GM18511 (cell line): ENCODE data around the gene KIF26B.
"Not testable (repeated sequence)": the region's sequence is repeated elsewhere in the genome, so short reads cannot be mapped to it uniquely, and the experiment has no call there.

Experiments used
- ATAC-seq: cut with Tn5 transposase; IDR thresholded peaks from one replicate; pipeline ENCODE4 v1.9.1; 2021; ENCODE audit warnings: mild to moderate bottlenecking, moderate library complexity; ENCODE audit not compliant: unreplicated experiment

KIF26B gene

DNA sequence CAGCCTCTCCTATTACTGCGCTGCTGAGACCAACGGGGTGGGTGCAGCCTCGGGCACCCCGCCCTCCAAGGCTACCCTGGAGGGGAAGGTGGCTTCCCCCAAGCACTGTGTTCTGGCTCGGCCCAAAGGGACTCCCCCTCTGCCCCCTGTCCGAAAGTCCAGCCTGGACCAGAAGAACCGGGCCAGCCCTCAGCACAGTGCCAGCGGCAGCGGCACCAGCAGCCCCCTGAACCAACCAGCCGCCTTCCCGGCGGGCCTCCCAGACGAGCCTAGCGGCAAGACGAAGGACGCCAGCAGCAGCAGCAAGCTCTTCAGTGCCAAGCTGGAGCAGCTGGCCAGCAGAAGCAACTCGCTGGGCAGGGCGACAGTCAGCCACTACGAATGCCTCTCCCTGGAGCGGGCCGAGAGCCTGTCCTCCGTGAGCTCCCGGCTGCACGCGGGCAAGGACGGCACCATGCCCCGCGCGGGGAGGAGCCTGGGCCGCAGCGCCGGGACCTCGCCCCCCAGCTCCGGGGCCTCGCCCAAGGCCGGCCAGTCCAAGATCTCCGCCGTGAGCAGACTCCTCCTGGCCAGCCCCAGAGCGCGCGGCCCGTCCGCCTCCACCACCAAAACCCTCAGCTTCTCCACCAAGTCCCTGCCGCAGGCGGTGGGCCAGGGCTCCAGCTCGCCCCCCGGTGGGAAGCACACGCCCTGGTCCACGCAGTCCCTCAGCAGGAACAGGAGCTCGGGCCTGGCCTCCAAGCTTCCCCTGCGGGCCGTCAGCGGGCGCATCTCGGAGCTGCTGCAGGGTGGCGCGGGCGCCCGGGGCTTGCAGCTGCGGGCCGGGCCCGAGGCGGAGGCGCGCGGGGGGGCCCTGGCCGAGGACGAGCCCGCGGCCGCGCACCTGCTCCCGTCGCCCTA is 533.1 kb downstream of the KIF26B start:
- no peak for ATAC-seq

DNA sequence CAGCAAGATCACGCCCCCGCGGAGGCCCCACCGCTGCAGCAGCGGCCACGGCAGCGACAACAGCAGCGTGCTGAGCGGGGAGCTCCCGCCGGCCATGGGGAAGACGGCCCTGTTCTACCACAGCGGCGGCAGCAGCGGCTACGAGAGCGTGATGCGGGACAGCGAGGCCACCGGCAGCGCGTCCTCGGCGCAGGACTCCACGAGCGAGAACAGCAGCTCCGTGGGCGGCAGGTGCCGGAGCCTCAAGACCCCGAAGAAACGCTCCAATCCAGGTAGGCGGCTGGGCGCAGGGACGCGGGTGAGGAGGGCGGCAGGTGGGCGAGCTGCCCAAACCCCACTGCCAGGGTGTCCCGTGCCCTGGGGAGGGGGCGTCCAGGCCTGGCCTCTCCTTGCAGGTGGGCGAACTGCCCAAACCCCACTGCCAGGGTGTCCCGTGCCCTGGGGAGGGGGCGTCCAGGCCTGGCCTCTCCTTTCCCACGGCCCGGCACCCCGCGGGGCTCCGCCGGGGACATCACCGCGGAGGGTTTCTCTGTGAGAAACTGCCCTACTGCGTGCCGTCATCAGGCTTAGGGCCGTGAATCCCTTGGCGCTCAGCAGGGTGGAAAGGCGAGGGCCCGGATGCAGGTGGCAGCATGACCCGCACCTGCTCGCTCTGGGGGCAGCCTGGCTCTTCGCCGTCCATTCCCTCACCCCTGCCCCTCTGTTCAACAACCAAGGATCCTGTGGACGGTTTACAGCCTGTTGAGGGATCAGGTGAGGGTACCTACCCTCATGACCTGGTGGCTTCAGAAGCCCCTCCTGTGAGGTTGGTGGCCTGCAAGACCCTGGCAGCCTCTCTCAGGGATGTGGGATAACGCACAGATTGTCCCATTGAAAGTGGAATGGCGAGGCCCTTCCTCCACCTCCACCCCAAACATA is 534.0 kb downstream of the KIF26B start:
- ATAC-seq: no peak

DNA sequence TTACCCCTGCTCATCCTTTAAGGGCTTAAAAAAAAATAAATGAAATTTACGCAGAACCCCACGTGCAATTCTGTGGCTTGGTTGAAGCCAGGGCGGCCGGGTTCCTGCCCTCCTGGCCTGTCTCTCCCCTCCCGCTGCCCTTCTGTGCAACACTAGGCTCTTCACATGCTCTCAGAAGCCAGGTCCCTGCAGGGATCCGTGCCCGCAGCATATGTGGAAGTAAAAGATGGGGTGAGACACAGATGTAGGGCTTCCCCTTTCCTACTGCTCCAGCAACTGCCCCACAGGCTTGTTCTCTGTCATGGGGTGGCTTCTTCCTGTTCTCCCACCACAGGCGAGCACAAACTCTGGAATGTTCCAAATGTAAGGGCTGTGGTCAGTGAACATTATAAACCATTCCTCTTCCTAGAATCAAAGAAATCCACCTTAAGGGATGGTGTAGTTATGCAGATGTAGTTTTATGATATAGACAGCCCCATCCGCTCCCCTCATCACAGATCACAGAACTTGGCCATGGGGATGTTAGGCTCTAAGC is 535.4 kb downstream of the KIF26B start:
- ATAC-seq: no peak

DNA sequence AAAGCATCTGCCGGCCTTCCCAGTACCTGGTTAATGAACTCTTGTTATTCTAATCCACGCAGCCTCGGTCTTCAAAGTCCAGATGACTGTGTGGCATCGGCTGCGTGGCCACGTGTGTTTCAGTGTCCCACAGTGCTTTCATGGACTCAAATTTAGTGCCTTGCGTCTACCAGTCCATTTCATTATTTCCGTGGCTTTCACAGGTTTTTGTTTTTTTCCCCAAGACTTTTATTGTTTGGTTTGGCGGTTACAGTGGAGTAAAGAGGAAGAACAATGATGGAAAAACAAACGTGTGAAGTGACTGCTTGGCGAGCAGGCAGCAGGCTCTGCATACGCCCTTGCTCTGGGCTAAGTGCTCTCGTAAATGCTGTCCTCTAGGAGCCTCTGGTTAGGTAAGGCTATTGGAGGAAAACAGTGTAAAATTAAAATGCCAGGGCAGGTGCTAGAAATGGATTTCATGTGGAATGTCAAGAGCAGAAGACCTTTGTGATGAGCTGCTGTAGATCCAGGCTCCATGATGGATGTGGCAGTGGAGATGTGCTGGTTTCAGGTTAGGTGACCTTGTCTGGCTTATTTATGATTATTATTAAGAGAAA is 536.3 kb downstream of the KIF26B start:
- ATAC-seq: no peak

DNA sequence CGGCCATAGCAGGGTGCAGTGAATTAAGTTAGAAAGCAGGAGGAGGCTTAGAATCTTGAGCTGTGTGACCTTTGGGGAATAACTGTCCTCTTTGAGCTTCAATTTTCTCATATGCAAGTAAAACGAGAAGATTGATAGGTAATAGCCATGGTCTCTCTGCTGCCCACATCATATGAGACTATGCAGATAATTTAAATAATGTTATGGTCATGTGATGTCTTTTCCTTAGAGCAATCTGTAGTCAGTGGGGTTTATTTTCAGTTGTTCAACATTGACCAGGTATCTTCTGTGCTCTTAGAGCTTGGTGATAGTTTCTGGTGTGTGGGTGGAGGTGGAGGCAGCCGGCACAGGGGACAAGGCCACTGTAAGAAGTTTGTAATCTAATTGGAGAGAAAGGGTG is 537.1 kb downstream of the KIF26B start:
- ATAC-seq: no peak

DNA sequence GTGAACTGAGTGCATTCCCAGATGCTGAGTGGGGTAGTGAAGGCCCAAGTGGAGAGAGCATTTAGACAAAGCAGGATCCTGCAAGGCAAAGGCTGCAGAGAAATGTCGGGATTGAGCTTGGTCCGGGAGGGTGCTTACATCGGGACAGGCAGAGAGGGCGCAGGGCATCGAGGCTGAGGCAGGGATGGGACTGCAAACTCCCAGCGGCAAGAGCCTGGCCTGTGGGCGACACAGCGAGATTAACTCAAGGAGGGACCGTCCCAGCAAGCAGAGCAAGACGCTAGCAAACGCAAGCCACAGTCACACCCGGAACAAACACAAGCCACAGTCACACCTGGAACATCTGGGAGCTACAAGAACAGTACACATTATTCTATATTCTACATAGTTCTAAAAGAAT is 537.5 kb downstream of the KIF26B start:
- no peak for ATAC-seq

DNA sequence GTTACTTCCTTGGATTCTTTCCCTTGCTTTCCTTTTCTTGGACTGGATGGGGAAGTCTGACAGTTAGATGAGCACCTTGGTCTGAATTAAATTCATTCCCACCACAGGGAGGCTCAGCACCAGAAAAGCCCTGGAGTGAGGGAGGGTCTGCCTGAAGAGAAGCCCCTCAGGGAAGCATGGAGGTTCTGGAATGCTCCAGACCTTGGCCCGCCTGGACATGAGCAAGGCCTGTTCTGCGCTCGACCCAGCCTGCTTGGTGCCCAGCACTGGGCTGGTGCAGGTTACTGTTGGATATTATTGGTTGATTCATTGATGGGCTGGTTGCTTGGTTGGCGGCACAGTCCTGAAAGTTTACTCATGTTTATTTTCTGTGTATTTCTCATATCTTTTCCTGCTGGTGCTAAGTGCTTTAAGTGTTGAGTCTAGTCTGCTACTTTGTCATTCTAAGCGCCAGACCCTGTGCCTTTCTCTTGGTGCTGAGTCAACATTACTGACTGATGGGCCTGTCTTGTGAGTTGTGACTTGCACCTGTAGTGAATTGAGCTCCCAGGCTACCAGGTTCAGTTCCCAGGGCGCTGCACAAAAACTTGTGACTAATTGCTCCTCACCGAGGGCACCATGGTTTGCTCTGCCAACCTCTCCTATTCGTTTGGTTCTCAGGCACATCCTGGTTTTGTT is 538.5 kb downstream of the KIF26B start:
- ATAC-seq: no peak

DNA sequence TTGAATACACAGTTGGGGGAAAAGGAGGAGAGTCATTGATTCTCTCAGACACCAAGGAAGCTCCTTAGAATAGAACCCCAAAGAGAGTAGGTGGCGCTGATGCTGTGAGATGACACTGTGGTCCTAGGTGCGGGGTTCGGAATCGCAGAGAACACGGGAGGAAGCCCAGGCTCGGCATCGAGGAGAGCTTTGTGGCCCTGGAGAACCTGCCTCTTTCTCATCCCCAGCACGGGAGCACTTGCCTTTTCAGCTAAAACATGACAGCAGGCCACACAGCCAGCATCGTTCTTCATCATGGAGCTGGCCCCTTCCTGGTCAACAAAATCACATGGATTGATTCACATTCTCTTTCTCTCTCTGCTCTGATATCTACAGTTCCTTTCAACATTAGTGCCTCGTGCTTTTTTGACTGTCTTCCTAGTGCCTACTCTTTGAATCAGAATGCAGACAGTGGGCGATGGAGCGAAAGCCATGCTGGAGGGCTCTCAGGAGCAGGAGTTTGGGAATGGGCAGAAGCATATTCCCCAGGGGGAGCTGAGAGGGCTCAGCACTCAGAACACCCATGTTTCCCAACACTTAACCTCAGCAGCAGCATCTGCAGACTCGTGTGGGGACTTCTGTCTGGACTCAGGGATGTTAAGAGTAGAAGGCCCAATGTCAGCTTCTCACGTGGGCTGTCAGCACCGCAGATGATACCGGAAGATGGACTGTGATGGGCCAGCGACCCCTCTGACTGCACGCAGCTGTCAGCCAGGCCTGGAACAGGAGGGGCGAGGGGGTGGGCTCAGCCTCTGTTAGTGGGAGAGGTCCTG is 539.4 kb downstream of the KIF26B start:
- no peak for ATAC-seq

DNA sequence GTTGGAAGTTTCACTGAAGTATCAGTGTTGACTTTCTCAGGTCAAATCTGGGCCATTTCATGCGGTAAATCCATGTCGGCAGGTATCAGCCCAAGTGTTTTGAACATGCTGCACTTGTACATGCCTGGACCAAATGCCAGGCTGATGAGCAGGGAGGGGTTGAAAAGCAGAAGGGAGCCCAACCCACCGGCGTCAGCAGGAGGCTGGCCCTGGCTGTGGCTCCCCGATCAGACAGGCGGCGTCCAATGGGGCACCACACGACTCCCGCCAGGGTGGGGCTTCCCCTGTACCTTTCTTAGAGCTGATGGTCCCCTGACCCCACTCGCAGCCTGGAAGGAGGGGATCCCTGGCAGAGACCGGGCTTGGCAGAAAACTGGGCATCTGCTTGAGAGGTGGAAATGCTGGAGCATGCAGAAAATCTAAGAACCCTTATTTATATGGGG is 540.0 kb downstream of the KIF26B start:
- ATAC-seq: no peak

DNA sequence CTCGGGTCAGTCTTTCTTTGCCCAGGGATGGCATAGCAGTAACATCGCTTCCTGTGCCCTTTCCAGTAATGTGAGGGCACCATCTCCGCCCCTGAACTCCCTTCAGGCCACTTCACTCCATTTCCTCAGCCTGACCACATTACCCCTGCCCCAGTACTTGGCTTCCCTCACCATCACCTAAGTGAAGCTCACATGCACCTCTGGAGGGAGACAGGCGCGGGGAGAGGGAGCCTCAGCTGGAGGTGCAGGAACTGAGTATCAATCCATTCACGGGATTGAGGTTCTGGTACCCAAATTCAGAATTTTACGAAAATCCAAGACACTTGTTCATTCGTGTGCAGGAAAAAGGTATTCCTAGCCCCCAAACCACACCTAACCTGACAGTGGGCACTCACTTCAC is 540.4 kb downstream of the KIF26B start:
- ATAC-seq: no peak

DNA sequence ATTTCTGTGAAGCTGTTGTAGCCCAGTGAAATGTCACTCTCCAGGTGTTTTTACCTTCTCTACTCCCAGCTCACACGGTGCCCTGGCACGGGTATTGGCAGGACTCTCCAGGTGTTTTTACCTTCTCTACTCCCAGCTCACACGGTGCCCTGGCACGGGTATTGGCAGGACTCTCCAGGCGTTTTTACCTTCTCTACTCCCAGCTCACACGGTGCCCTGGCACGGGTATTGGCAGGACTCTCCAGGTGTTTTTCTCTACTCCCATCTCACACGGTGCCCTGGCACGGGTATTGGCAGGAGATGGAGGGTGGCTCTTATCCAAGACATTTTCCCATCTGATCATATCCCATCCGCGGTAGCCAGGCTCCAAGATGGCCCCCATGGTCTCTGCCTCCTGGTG is 540.9 kb downstream of the KIF26B start:
- ATAC-seq: not testable (repeated sequence)

DNA sequence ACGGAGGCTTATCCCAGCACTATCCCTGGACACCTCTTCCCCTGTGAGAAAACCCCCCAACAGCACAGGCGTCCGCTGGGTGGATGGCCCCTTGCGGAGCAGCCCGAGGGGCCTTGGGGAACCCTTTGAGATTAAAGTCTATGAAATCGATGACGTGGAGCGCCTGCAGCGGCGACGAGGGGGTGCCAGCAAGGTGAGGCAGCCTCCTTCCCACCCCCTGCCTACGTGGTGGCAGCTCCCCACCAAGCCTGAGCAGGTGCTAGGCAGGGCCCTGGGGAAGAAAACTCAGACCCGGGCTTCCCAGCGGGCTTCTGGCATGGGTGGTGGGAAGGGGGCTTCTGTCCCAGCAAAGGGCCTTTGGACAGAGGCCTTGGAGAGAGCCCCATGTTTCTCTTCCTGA is 543.3 kb downstream of the KIF26B start:
- no peak for ATAC-seq

DNA sequence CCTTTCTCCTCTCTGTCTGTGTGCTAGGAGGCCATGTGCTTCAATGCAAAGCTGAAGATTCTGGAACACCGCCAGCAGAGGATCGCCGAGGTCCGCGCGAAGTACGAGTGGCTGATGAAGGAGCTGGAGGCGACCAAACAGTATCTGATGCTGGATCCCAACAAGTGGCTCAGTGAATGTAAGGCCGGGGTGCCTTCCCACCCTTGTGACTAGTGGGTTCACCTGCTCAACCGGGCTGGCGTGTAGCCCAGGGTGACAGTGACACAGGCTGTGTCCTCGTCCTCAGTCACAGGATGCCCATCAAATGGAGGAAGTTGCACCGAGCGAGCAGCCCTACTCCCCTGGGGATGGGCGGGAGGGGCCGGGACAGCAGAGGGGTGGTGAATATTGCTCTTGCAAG is 544.1 kb downstream of the KIF26B start:
- ATAC-seq: peak; percentile 63

DNA sequence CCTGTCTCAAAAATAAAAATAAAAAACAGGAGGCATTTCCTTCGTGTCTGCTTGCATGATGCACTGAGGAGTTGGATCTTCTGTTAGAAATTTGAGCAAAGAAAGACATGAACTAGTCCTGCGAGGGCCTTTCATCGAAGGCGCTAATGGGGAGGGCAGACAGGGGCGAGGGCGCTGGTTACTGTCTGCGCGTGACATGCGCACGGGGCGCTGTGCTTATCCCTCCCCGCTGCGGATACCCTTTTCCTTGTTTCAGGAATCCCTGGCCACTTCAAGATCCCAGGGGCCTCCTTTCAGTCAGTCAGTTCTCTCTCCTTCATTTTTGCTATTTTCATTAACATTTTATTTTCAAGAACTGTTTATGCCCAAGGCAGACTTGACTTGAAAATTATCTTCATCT is 545.8 kb downstream of the KIF26B start:
- ATAC-seq: no peak

DNA sequence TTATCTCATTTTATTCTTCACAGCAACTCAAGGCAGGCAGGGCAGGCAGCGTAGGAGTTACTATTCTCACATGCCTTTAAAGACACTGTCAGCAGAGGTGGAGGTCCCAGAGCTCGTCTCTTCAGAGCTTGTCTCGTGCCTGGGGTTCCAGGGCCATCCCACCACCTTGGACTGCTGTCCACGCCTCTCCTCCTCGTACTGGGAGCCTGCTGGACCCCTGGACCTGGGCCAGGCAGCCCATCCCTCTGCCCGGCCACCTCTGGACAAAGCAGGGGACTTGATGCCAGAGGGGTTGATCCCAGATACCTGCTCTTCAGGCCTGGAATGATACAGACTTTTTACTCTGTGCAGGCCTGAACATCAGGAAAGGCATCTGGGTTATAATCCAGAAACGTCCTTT is 546.8 kb downstream of the KIF26B start:
- no peak for ATAC-seq

DNA sequence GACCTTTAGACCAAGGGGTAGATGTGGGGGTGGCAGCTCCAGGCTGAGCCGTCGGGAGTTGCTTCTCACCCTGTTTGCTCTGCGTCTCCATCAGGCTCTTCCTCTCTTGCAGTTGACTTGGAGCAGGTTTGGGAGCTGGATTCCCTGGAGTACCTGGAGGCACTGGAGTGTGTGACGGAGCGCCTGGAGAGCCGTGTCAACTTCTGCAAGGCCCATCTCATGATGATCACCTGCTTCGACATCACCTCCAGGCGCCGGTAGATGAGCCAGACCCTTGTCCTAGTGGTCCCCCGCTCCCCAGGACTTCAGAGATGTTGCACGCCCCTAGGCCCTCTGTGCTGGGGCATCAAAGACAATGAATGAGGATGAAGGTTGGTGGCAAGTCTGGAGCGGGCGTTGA is 547.6 kb downstream of the KIF26B start:
- ATAC-seq: no peak

DNA sequence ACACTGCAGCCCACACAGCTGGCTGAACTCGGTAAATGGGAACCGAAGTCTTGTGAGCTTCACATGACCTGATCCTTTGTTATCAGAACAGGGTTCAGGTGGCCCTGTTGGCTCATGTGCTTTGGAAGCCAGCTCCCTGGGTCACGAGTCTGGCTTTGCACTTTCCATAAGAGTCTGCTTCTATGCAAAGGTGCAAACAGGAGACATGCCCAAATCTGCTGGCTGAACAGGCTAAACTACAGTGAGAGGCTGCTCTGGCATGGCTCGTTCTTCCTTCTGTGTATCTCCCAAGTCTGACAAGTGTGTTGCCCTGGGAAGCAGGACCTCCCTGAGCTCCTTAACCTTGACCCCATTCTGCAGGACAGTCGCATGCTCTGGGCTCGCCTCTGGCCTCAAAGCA is 549.6 kb downstream of the KIF26B start:
- no peak for ATAC-seq

DNA sequence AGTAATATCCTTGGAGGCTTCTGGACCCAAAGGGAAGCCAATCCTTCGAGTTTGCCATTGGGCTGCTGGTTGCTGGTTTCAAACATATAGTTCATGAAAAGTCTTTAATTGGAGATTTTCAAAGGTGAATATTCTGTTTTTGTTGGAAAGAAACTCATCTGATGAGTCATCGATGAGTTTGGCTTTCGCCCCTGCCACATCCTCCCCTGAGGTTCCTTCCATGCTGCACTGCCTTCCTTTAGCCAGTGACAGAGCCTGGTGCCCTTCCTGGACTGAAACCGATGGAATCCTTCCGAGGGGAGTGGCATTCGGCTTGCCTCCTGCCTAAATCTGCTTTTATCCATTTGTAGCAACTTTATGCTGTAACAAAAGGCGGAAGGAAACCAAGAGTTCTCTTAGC is 550.0 kb downstream of the KIF26B start:
- no peak for ATAC-seq

DNA sequence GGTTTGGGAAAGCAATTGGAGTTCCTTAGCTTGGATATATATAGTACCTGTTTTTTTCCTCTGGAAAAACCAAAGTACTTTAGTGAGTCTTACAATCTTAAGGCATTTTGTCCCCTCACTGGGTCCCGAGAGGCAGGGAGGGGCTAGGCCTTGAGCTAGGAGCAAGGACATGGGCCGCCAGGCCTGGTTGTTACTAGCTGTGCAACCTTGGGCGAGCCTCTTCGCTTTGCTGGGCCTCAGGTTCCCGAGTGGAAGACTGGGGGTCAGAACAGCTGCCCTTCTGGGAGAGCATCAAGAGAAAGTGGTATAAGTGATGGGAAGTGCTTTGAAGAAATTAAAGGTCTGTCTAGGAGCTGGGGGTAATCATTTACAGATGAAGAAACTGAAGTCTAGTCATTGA is 553.2 kb downstream of the KIF26B start:
- ATAC-seq: no peak
